ENCODE results near the gene PCSK2. TPM values are rescaled to one million over a fixed set of nuclear protein-coding genes. Genes with fewer than 3 reads are reported as not detected.

PCSK2 gene
- total RNA-seq, 3 donors from 2014 or later = not detected

- peaks cover 12% of the 10 kb centered on the region for H3K27me3 Mint-ChIP-seq (ENCODE audit: low read depth)
- H3K36me3 Mint-ChIP-seq (ENCODE audit: insufficient read depth) = no peaks in the 10 kb centered on the region
- DNase-seq (no peak), ATAC-seq (no peak)
- H3K9me3 Mint-ChIP-seq = no peaks in the 10 kb centered on the region
- H3K4me3 Mint-ChIP-seq = no peak overlapping the region
- H3K4me1 Mint-ChIP-seq (ENCODE audit: low read depth) = no peaks in the 10 kb centered on the region
Measured at GRCh38 chr20:17421493-17421892, 194.7 kb downstream of the PCSK2 start.

- DNase-seq = no peak
- Mint-ChIP-seq H3K4me3 (no peak overlapping the region), H3K36me3 (ENCODE audit: insufficient read depth) (no peaks in the 10 kb centered on the region), H3K27me3 (ENCODE audit: low read depth) (peaks cover 9% of the 10 kb centered on the region), H3K4me1 (ENCODE audit: low read depth) (no peaks in the 10 kb centered on the region), H3K9me3 (no peaks in the 10 kb centered on the region)
- ATAC-seq = no peak
Measured at GRCh38 chr20:17423782-17424181, 196.9 kb downstream of the PCSK2 start.

- Mint-ChIP-seq H3K36me3 (ENCODE audit: insufficient read depth) (no peaks in the 10 kb centered on the region), H3K4me1 (ENCODE audit: low read depth) (no peaks in the 10 kb centered on the region), H3K4me3 (no peak overlapping the region), H3K9me3 (no peaks in the 10 kb centered on the region), H3K27me3 (ENCODE audit: low read depth) (peaks cover 23% of the 10 kb centered on the region)
- ATAC-seq (no peak), DNase-seq (no peak)
Measured at GRCh38 chr20:17427638-17428037, 200.8 kb downstream of the PCSK2 start.

GRCh38 chr20:17430125-17430950 is 203.5 kb downstream of the PCSK2 start:
- no peak overlapping the region for H3K4me3 Mint-ChIP-seq
- no peak for ATAC-seq
- no peaks in the 10 kb centered on the region for H3K4me1 Mint-ChIP-seq (ENCODE audit: low read depth)
- H3K9me3 Mint-ChIP-seq = no peaks in the 10 kb centered on the region
- no peaks in the 10 kb centered on the region for H3K36me3 Mint-ChIP-seq (ENCODE audit: insufficient read depth)
- peaks cover 22% of the 10 kb centered on the region for H3K27me3 Mint-ChIP-seq (ENCODE audit: low read depth)
- DNase-seq = no peak

- peaks cover 22% of the 10 kb centered on the region for H3K27me3 Mint-ChIP-seq (ENCODE audit: low read depth)
- ATAC-seq (no peak), DNase-seq (peak; percentile 29)
- H3K36me3 Mint-ChIP-seq (ENCODE audit: insufficient read depth) = no peaks in the 10 kb centered on the region
- no peaks in the 10 kb centered on the region for H3K9me3 Mint-ChIP-seq
- H3K4me3 Mint-ChIP-seq = no peak overlapping the region
- no peaks in the 10 kb centered on the region for H3K4me1 Mint-ChIP-seq (ENCODE audit: low read depth)
Measured at GRCh38 chr20:17431621-17432364, 205.0 kb downstream of the PCSK2 start.

GRCh38 chr20:17436664-17437063 is 209.8 kb downstream of the PCSK2 start:
- DNase-seq (no peak), ATAC-seq (no peak)
- H3K4me1 Mint-ChIP-seq (ENCODE audit: low read depth) = no peaks in the 10 kb centered on the region
- no peaks in the 10 kb centered on the region for H3K36me3 Mint-ChIP-seq (ENCODE audit: insufficient read depth)
- peaks cover 13% of the 10 kb centered on the region for H3K27me3 Mint-ChIP-seq (ENCODE audit: low read depth)
- H3K9me3 Mint-ChIP-seq = peaks cover 4% of the 10 kb centered on the region
- H3K4me3 Mint-ChIP-seq = no peak overlapping the region

GRCh38 chr20:17437251-17437650 is 210.4 kb downstream of the PCSK2 start:
- peaks cover 4% of the 10 kb centered on the region for H3K9me3 Mint-ChIP-seq
- no peak overlapping the region for H3K4me3 Mint-ChIP-seq
- H3K4me1 Mint-ChIP-seq (ENCODE audit: low read depth) = no peaks in the 10 kb centered on the region
- peaks cover 11% of the 10 kb centered on the region for H3K27me3 Mint-ChIP-seq (ENCODE audit: low read depth)
- DNase-seq = no peak
- no peaks in the 10 kb centered on the region for H3K36me3 Mint-ChIP-seq (ENCODE audit: insufficient read depth)
- ATAC-seq = no peak

GRCh38 chr20:17438436-17439039 is 211.7 kb downstream of the PCSK2 start:
- Mint-ChIP-seq H3K9me3 (peaks cover 4% of the 10 kb centered on the region), H3K4me1 (ENCODE audit: low read depth) (no peaks in the 10 kb centered on the region), H3K27me3 (ENCODE audit: low read depth) (peaks cover 15% of the 10 kb centered on the region), H3K36me3 (ENCODE audit: insufficient read depth) (no peaks in the 10 kb centered on the region), H3K4me3 (no peak overlapping the region)
- ATAC-seq = no peak
- no peak for DNase-seq

GRCh38 chr20:17439616-17440296 is 212.9 kb downstream of the PCSK2 start:
- peaks cover 4% of the 10 kb centered on the region for H3K9me3 Mint-ChIP-seq
- H3K4me1 Mint-ChIP-seq (ENCODE audit: low read depth) = no peaks in the 10 kb centered on the region
- H3K36me3 Mint-ChIP-seq (ENCODE audit: insufficient read depth) = no peaks in the 10 kb centered on the region
- no peak overlapping the region for H3K4me3 Mint-ChIP-seq
- ATAC-seq = no peak
- peaks cover 18% of the 10 kb centered on the region for H3K27me3 Mint-ChIP-seq (ENCODE audit: low read depth)
- DNase-seq = no peak

GRCh38 chr20:17441745-17442144 is 214.9 kb downstream of the PCSK2 start:
- Mint-ChIP-seq H3K4me1 (ENCODE audit: low read depth) (no peaks in the 10 kb centered on the region), H3K4me3 (no peak overlapping the region), H3K36me3 (ENCODE audit: insufficient read depth) (no peaks in the 10 kb centered on the region), H3K27me3 (ENCODE audit: low read depth) (peaks cover 25% of the 10 kb centered on the region), H3K9me3 (peaks cover 4% of the 10 kb centered on the region)
- no peak for ATAC-seq
- DNase-seq = no peak

GRCh38 chr20:17442588-17442987 is 215.7 kb downstream of the PCSK2 start:
- H3K4me3 Mint-ChIP-seq = no peak overlapping the region
- no peak for ATAC-seq
- no peaks in the 10 kb centered on the region for H3K36me3 Mint-ChIP-seq (ENCODE audit: insufficient read depth)
- no peaks in the 10 kb centered on the region for H3K4me1 Mint-ChIP-seq (ENCODE audit: low read depth)
- peaks cover 25% of the 10 kb centered on the region for H3K27me3 Mint-ChIP-seq (ENCODE audit: low read depth)
- H3K9me3 Mint-ChIP-seq = peaks cover 4% of the 10 kb centered on the region
- no peak for DNase-seq

- peaks cover 4% of the 10 kb centered on the region for H3K9me3 Mint-ChIP-seq
- DNase-seq (no peak), ATAC-seq (no peak)
- no peak overlapping the region for H3K4me3 Mint-ChIP-seq
- H3K27me3 Mint-ChIP-seq (ENCODE audit: low read depth) = peaks cover 25% of the 10 kb centered on the region
- H3K36me3 Mint-ChIP-seq (ENCODE audit: insufficient read depth) = no peaks in the 10 kb centered on the region
- no peaks in the 10 kb centered on the region for H3K4me1 Mint-ChIP-seq (ENCODE audit: low read depth)
Measured at GRCh38 chr20:17443131-17443858, 216.5 kb downstream of the PCSK2 start.

GRCh38 chr20:17444091-17444490 is 217.3 kb downstream of the PCSK2 start:
- Mint-ChIP-seq H3K4me3 (no peak overlapping the region), H3K36me3 (ENCODE audit: insufficient read depth) (no peaks in the 10 kb centered on the region), H3K4me1 (ENCODE audit: low read depth) (no peaks in the 10 kb centered on the region), H3K9me3 (peaks cover 4% of the 10 kb centered on the region), H3K27me3 (ENCODE audit: low read depth) (peaks cover 25% of the 10 kb centered on the region)
- no peak for ATAC-seq
- no peak for DNase-seq

GRCh38 chr20:17445543-17445942 is 218.7 kb downstream of the PCSK2 start:
- H3K4me3 Mint-ChIP-seq = no peak overlapping the region
- peaks cover 4% of the 10 kb centered on the region for H3K9me3 Mint-ChIP-seq
- no peaks in the 10 kb centered on the region for H3K4me1 Mint-ChIP-seq (ENCODE audit: low read depth)
- DNase-seq = no peak
- ATAC-seq = no peak
- H3K27me3 Mint-ChIP-seq (ENCODE audit: low read depth) = peaks cover 22% of the 10 kb centered on the region
- no peaks in the 10 kb centered on the region for H3K36me3 Mint-ChIP-seq (ENCODE audit: insufficient read depth)

All from activated T-cell treated with anti-CD3 and anti-CD28 coated beads, Interleukin-2, amount 50 U/mL, for 4 hours (primary cell).